H1 (cell line): ENCODE measurements around the gene SOHLH1.
"Not testable (repeated sequence)": the region's sequence is repeated elsewhere in the genome, so short reads cannot be mapped to it uniquely, and the experiment has no call there.

Experiments
- CBX5 ChIP-seq: fragments of 300-800, 300-1000 bp; sonication (generic); IDR thresholded peaks from 2 replicates; pipeline ENCODE4 v1.7.1; 2016; ENCODE audit warnings: antibody characterized with exemption, low read length, low read depth
- EZH2 ChIP-seq: fragments of 200-600 bp; sonication (generic); IDR thresholded peaks from 2 replicates; pipeline ENCODE4 v1.7.1; 2012; ENCODE audit warnings: low read depth, mild to moderate bottlenecking, moderate library complexity, low read length, inconsistent platforms; ENCODE audit not compliant: severe bottlenecking
- GABPA ChIP-seq: IDR thresholded peaks from 2 replicates; pipeline ENCODE4 v1.6.1; 2011; ENCODE audit warnings: mild to moderate bottlenecking, low read length, moderate library complexity, borderline replicate concordance; ENCODE audit not compliant: insufficient read depth
- HDAC2 ChIP-seq, 2 experiments: fragments of 300-600 bp in 1 of 2; sonication (generic) in 1 of 2; IDR thresholded peaks; 2 replicates each; pipeline ENCODE4 v1.6.1; 2011 to 2012; ENCODE audit warnings: low read depth in 2 of 2, low read length in 2 of 2, mild to moderate bottlenecking in 2 of 2, moderate library complexity in 2 of 2, borderline replicate concordance in 1 of 2, inconsistent platforms in 1 of 2
- TF ChIP-seq, protein P1 (sequence below), 3 experiments: IDR thresholded peaks; 1 replicate in 2 of 3; 2 replicates in 1 of 3; pipeline versions ENCODE4 v1.5.1 to v1.6.1; 2011; ENCODE audit warnings: low read length in 3 of 3, mild to moderate bottlenecking in 3 of 3, inconsistent platforms in 2 of 3, low read depth in 1 of 3, moderate library complexity in 1 of 3; ENCODE audit not compliant: insufficient read depth in 1 of 3; ENCODE audit errors: control extremely low read depth in 1 of 3

GRCh38 chr9:135669018-135669417, 30.3 kb downstream of the SOHLH1 start:
- TF ChIP-seq, protein P1, sequence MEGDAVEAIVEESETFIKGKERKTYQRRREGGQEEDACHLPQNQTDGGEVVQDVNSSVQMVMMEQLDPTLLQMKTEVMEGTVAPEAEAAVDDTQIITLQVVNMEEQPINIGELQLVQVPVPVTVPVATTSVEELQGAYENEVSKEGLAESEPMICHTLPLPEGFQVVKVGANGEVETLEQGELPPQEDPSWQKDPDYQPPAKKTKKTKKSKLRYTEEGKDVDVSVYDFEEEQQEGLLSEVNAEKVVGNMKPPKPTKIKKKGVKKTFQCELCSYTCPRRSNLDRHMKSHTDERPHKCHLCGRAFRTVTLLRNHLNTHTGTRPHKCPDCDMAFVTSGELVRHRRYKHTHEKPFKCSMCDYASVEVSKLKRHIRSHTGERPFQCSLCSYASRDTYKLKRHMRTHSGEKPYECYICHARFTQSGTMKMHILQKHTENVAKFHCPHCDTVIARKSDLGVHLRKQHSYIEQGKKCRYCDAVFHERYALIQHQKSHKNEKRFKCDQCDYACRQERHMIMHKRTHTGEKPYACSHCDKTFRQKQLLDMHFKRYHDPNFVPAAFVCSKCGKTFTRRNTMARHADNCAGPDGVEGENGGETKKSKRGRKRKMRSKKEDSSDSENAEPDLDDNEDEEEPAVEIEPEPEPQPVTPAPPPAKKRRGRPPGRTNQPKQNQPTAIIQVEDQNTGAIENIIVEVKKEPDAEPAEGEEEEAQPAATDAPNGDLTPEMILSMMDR (IDR thresholded peaks at IDR 0.05; ENCODE audit: control extremely low read depth in 1 of 3, insufficient read depth in 1 of 3, low read depth in 1 of 3, low read length in 3 of 3): not testable (repeated sequence)
- TF ChIP-seq GABPA; EZH2; HDAC2 (IDR thresholded peaks at IDR 0.05; ENCODE audit: borderline replicate concordance in 1 of 2, low read depth in 2 of 2, low read length in 2 of 2); CBX5: not testable (repeated sequence)
